ENCODE data around the gene PTPRG.

PTPRG gene

GRCh38 chr3:62119139-62119538 lies 557.8 kb downstream of the PTPRG start:
- no peak for TF ChIP-seq CTCF (IDR thresholded peaks at IDR 0.05)
- H3K4me1 Mint-ChIP-seq: peaks cover 20% of the 10 kb centered on the region
- no peak overlapping the region for H3K4me3 Mint-ChIP-seq
- H3K36me3 Mint-ChIP-seq (ENCODE audit: low read depth): peaks cover 39% of the 10 kb centered on the region
- no peaks in the 10 kb centered on the region for H3K27me3 Mint-ChIP-seq (ENCODE audit: low read depth, poor library complexity)
- no peak for DNase-seq
- peak overlapping the region; percentile 72 for H3K27ac Mint-ChIP-seq
- peaks cover 28% of the 10 kb centered on the region for H3K9me3 Mint-ChIP-seq

GRCh38 chr3:62122819-62123218 lies 561.4 kb downstream of the PTPRG start:
- Mint-ChIP-seq H3K9me3 (peaks cover 24% of the 10 kb centered on the region), H3K4me1 (peaks cover 51% of the 10 kb centered on the region), H3K27ac (no peak overlapping the region), H3K4me3 (no peak overlapping the region), H3K36me3 (ENCODE audit: low read depth) (peaks cover 39% of the 10 kb centered on the region), H3K27me3 (ENCODE audit: low read depth, poor library complexity) (no peaks in the 10 kb centered on the region)
- DNase-seq: no peak
- TF ChIP-seq CTCF (IDR thresholded peaks at IDR 0.05): no peak

GRCh38 chr3:62125380-62125779 lies 564.0 kb downstream of the PTPRG start:
- TF ChIP-seq CTCF (IDR thresholded peaks at IDR 0.05): no peak
- H3K27me3 Mint-ChIP-seq (ENCODE audit: low read depth, poor library complexity): no peaks in the 10 kb centered on the region
- peak overlapping the region; percentile 46 for H3K27ac Mint-ChIP-seq
- peaks cover 44% of the 10 kb centered on the region for H3K36me3 Mint-ChIP-seq (ENCODE audit: low read depth)
- peaks cover 20% of the 10 kb centered on the region for H3K9me3 Mint-ChIP-seq
- no peak overlapping the region for H3K4me3 Mint-ChIP-seq
- DNase-seq: no peak
- H3K4me1 Mint-ChIP-seq: peaks cover 48% of the 10 kb centered on the region

- Mint-ChIP-seq H3K36me3 (ENCODE audit: low read depth) (peaks cover 39% of the 10 kb centered on the region), H3K27me3 (ENCODE audit: low read depth, poor library complexity) (no peaks in the 10 kb centered on the region), H3K4me1 (peaks cover 55% of the 10 kb centered on the region), H3K27ac (peak overlapping the region; percentile 25), H3K9me3 (peaks cover 17% of the 10 kb centered on the region), H3K4me3 (no peak overlapping the region)
- no peak for TF ChIP-seq CTCF (IDR thresholded peaks at IDR 0.05)
- no peak for DNase-seq
Measured at GRCh38 chr3:62127116-62127515, 565.7 kb downstream of the PTPRG start.

- peaks cover 30% of the 10 kb centered on the region for H3K36me3 Mint-ChIP-seq (ENCODE audit: low read depth)
- H3K27me3 Mint-ChIP-seq (ENCODE audit: low read depth, poor library complexity): no peaks in the 10 kb centered on the region
- no peak for TF ChIP-seq CTCF (IDR thresholded peaks at IDR 0.05)
- peaks cover 63% of the 10 kb centered on the region for H3K4me1 Mint-ChIP-seq
- no peak overlapping the region for H3K4me3 Mint-ChIP-seq
- no peak for DNase-seq
- peaks cover 11% of the 10 kb centered on the region for H3K9me3 Mint-ChIP-seq
- peak overlapping the region; percentile 59 for H3K27ac Mint-ChIP-seq
Measured at GRCh38 chr3:62128051-62128450, 566.7 kb downstream of the PTPRG start.

GRCh38 chr3:62128681-62129080 lies 567.3 kb downstream of the PTPRG start:
- H3K4me3 Mint-ChIP-seq: no peak overlapping the region
- no peak for DNase-seq
- peaks cover 26% of the 10 kb centered on the region for H3K36me3 Mint-ChIP-seq (ENCODE audit: low read depth)
- no peak overlapping the region for H3K27ac Mint-ChIP-seq
- H3K27me3 Mint-ChIP-seq (ENCODE audit: low read depth, poor library complexity): no peaks in the 10 kb centered on the region
- H3K4me1 Mint-ChIP-seq: peaks cover 69% of the 10 kb centered on the region
- no peak for TF ChIP-seq CTCF (IDR thresholded peaks at IDR 0.05)
- peaks cover 8% of the 10 kb centered on the region for H3K9me3 Mint-ChIP-seq

All from nephron progenitor cell (in vitro differentiated cells).